PC-9 (cell line): ENCODE results near the gene RAB37. TPM values are rescaled to one million over a fixed set of nuclear protein-coding genes. Genes with fewer than 3 reads are reported as not detected.

Source experiments
- BruUV-seq: library from RNA; stranded (reverse); fragments of 400-500 nt; replicated peaks from 2 replicates; lab custom pipeline; 2021; lab: Mats Ljungman, UMichigan
- CTCF ChIA-PET: fragments of 300-600 bp; sonication (Branson Sonifier 250); formaldehyde crosslinking; loops from one replicate; lab custom pipeline; 2022; ENCODE audit warnings: antibody characterized with exemption; lab: Charles Lee
- POLR2A ChIA-PET: fragments of 300-600 bp; sonication (Branson Sonifier 250); formaldehyde crosslinking; loops from one replicate; lab custom pipeline; 2022; ENCODE audit warnings: antibody characterized with exemption; ENCODE audit not compliant: unreplicated experiment; lab: Charles Lee
- DNase-seq, 2 experiments: peaks; one replicate each; pipeline versions ENCODE4 v3.0.0 to v3.0.0-alpha.2; 2015 to 2022; ENCODE audit warnings: mixed read lengths in 1 of 2
- H2AFZ ChIP-seq: fragments of 200-600 bp; sonication (generic); 2 replicates; pipeline ENCODE4 v1.8.1; 2017; ENCODE audit warnings: antibody characterized with exemption
- H3F3A ChIP-seq: fragments of 200-600 bp; sonication (generic); 2 replicates; pipeline ENCODE4 v1.8.1; 2017; ENCODE audit warnings: antibody characterized with exemption, mild to moderate bottlenecking, low read depth; ENCODE audit not compliant: insufficient read depth
- H3K27ac ChIP-seq: fragments of 200-600 bp; sonication (generic); 2 replicates; pipeline ENCODE4 v1.6.1; 2016; ENCODE audit warnings: mixed run types
- H3K27me3 ChIP-seq: fragments of 200-600 bp; sonication (generic); 2 replicates; pipeline ENCODE4 v1.6.1; 2016; ENCODE audit warnings: low read depth, mixed run types; ENCODE audit not compliant: insufficient read depth
- H3K36me3 ChIP-seq: fragments of 200-600 bp; sonication (generic); 2 replicates; pipeline ENCODE4 v1.6.1; 2016; ENCODE audit warnings: low read depth, mixed run types
- H3K4me1 ChIP-seq: fragments of 200-600 bp; sonication (generic); replicated peaks from 2 replicates; pipeline ENCODE4 v1.6.1; 2016; ENCODE audit warnings: mixed run types; ENCODE audit not compliant: insufficient read depth
- H3K4me2 ChIP-seq: fragments of 200-600 bp; sonication (generic); 2 replicates; pipeline ENCODE4 v1.6.1; 2017; ENCODE audit warnings: mixed run types
- H3K4me3 ChIP-seq: fragments of 200-600 bp; sonication (generic); 2 replicates; pipeline ENCODE4 v1.6.1; 2016; ENCODE audit warnings: mixed run types
- H3K79me2 ChIP-seq: fragments of 200-600 bp; sonication (generic); 2 replicates; pipeline ENCODE4 v1.6.1; 2017; ENCODE audit warnings: low read depth, mixed run types
- H3K9me2 ChIP-seq: fragments of 200-600 bp; sonication (generic); 2 replicates; pipeline ENCODE4 v1.8.1; 2017; ENCODE audit warnings: mild to moderate bottlenecking; ENCODE audit not compliant: insufficient read depth
- H3K9me3 ChIP-seq: fragments of 200-600 bp; sonication (generic); 2 replicates; pipeline ENCODE4 v1.8.1; 2016; ENCODE audit warnings: low read depth; ENCODE audit not compliant: insufficient read depth
- H4K20me1 ChIP-seq: fragments of 200-600 bp; sonication (generic); 2 replicates; pipeline ENCODE4 v1.8.1; 2017; ENCODE audit not compliant: insufficient read depth
- EZH2 ChIP-seq: fragments of 200-600 bp; sonication (generic); IDR thresholded peaks from 2 replicates; pipeline ENCODE4 v1.8.0; 2017; ENCODE audit warnings: antibody characterized with exemption, low read depth
- intact Hi-C: fragments of 100-400 bp; cut with micrococcal nuclease; formaldehyde crosslinking; loops from one replicate; pipeline ENCODE4 v1.10.0; 2022; ENCODE audit not compliant: unreplicated experiment
- total RNA-seq: library from RNA; stranded (reverse); gene quantifications from 2 replicates; pipeline ENCODE4 v1.2.3, GENCODE V29; 2021
- TF ChIP-seq, protein P1 (sequence below): fragments of 200-600 bp; sonication (generic); conservative IDR thresholded peaks from 2 replicates; pipeline ENCODE4 v1.6.1; 2017; ENCODE audit warnings: mixed run types, antibody characterized with exemption, mild to moderate bottlenecking, moderate library complexity

The RAB37 gene
- total RNA-seq, 1 experiment from 2014 or later, result not detected

DNA sequence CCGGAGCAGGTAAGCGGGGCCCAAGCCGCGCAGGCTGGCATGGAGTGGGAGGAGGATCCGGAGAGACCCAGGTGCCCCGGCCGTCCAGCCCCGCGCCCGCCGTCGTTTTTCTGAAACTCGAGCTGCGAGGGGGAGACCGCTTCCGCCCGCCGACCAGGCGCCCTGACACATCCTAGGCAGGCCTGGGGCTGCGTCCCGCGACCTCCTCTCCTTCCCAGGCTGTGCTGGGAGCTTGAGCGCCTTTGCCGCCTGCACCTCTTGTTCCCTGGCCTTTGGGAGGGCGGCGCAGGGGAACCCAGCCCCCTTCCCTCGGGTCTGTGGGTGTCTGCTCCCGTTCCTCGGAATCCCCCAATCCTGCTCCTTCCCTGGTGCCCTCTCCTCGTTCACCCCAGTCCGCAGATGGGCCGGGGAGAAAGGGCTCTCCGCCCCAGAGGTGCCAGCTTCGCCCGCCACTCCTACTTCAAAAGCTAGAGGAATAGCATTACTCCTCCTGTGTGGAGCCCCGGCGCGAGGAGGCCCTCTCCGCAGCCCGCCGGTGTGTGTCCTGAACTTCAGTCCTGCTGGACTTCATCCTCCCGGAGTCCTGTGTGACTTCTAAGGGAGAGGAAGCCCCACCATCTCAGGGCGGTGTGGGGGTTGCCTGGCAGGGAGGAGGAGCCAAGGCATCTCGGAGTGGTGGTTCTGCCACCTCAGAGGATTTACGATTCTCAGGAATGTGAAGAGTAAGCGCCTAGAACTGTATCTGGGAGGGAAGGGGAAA, 12.4 kb downstream of the RAB37 start:
- no peak overlapping the region for H3K27ac ChIP-seq
- H3K9me3 ChIP-seq, result no peaks in the 10 kb centered on the region
- CTCF ChIA-PET, result interaction anchor here (1.5 kb wide), 1 partner anchor 21 kb away, joined by 4 read pairs; no protein-coding TSS in a partner anchor
- DNase-seq, result peak in 1 of 2 experiments; percentile 33
- peaks cover 9% of the 10 kb centered on the region; the same call in 1 of the 2 replicates for H3F3A ChIP-seq
- H3K4me2 ChIP-seq, result peak overlapping the region; percentile 97
- TF ChIP-seq EZH2, result no peak
- TF ChIP-seq, protein P1, sequence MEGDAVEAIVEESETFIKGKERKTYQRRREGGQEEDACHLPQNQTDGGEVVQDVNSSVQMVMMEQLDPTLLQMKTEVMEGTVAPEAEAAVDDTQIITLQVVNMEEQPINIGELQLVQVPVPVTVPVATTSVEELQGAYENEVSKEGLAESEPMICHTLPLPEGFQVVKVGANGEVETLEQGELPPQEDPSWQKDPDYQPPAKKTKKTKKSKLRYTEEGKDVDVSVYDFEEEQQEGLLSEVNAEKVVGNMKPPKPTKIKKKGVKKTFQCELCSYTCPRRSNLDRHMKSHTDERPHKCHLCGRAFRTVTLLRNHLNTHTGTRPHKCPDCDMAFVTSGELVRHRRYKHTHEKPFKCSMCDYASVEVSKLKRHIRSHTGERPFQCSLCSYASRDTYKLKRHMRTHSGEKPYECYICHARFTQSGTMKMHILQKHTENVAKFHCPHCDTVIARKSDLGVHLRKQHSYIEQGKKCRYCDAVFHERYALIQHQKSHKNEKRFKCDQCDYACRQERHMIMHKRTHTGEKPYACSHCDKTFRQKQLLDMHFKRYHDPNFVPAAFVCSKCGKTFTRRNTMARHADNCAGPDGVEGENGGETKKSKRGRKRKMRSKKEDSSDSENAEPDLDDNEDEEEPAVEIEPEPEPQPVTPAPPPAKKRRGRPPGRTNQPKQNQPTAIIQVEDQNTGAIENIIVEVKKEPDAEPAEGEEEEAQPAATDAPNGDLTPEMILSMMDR, result no peak
- no peaks in the 10 kb centered on the region for H3K9me2 ChIP-seq
- H4K20me1 ChIP-seq, result peaks cover 15% of the 10 kb centered on the region
- peak overlapping the region; percentile 99 for H3K4me3 ChIP-seq
- H3K4me1 ChIP-seq, result peaks cover 32% of the 10 kb centered on the region
- peaks cover 56% of the 10 kb centered on the region for H3K79me2 ChIP-seq
- peaks cover 5% of the 10 kb centered on the region; the same call in 1 of the 2 replicates for H3K36me3 ChIP-seq
- intact Hi-C loops, result loop anchor here (1.0 kb wide), 1 partner anchor 9 kb away; no protein-coding TSS in a partner anchor
- peak overlapping the region; percentile 94 for H2AFZ ChIP-seq
- BruUV-seq, result no TSS peak
- no peaks in the 10 kb centered on the region for H3K27me3 ChIP-seq
- POLR2A ChIA-PET, result interaction anchor here (0.6 to 1.2 kb wide), 4 partner anchors 10 to 355 kb away, joined by 5 to 7 read pairs (median 5); no protein-coding TSS in a partner anchor

GRCh38 chr17:74750039-74750326, 12.9 kb downstream of the RAB37 start:
- peak overlapping the region; percentile 97 for H3K4me2 ChIP-seq
- H2AFZ ChIP-seq, result peak overlapping the region; percentile 94; the same call in 1 of the 2 replicates
- TF ChIP-seq, protein P1, result no peak
- no peak for TF ChIP-seq EZH2
- intact Hi-C loops, result loop anchor here (1.0 kb wide), 1 partner anchor 8 kb away; no protein-coding TSS in a partner anchor
- H3K4me3 ChIP-seq, result peak overlapping the region; percentile 99
- no peak overlapping the region for H3K27ac ChIP-seq
- H3K4me1 ChIP-seq, result peaks cover 32% of the 10 kb centered on the region
- no peaks in the 10 kb centered on the region for H3K9me3 ChIP-seq
- CTCF ChIA-PET, result interaction anchor here (0.7 to 1.5 kb wide), 4 partner anchors 21 to 199 kb away, joined by 4 to 13 read pairs (median 8); no protein-coding TSS in a partner anchor
- H3K27me3 ChIP-seq, result no peaks in the 10 kb centered on the region
- H4K20me1 ChIP-seq, result peaks cover 15% of the 10 kb centered on the region
- no peaks in the 10 kb centered on the region for H3K9me2 ChIP-seq
- H3K36me3 ChIP-seq, result peaks cover 5% of the 10 kb centered on the region; the same call in 1 of the 2 replicates
- no peak for DNase-seq
- POLR2A ChIA-PET, result interaction anchor here (0.9 kb wide), 1 partner anchor 10 kb away, joined by 7 read pairs; no protein-coding TSS in a partner anchor
- BruUV-seq, result no TSS peak
- H3K79me2 ChIP-seq, result peaks cover 61% of the 10 kb centered on the region
- peaks cover 9% of the 10 kb centered on the region; the same call in 1 of the 2 replicates for H3F3A ChIP-seq

- TF ChIP-seq, protein P1, result no peak
- TF ChIP-seq EZH2, result no peak
- peak overlapping the region; percentile 97 for H3K4me2 ChIP-seq
- H3K79me2 ChIP-seq, result peaks cover 62% of the 10 kb centered on the region
- H3F3A ChIP-seq, result peaks cover 9% of the 10 kb centered on the region; the same call in 1 of the 2 replicates
- ChIA-PET POLR2A (interaction anchor here (0.9 kb wide), 1 partner anchor 9 kb away, joined by 7 read pairs; no protein-coding TSS in a partner anchor), CTCF (interaction anchor here (0.6 to 1.5 kb wide), 5 partner anchors 20 to 199 kb away, joined by 3 to 13 read pairs (median 7); no protein-coding TSS in a partner anchor)
- H4K20me1 ChIP-seq, result peaks cover 15% of the 10 kb centered on the region
- intact Hi-C loops, result loop anchor here (1.0 kb wide), 1 partner anchor 8 kb away; no protein-coding TSS in a partner anchor
- H3K36me3 ChIP-seq, result peaks cover 5% of the 10 kb centered on the region; the same call in 1 of the 2 replicates
- H3K9me2 ChIP-seq, result no peaks in the 10 kb centered on the region
- BruUV-seq, result no TSS peak
- H3K9me3 ChIP-seq, result no peaks in the 10 kb centered on the region
- peak; percentile 62 to 70 for DNase-seq
- H2AFZ ChIP-seq, result no peak overlapping the region
- H3K4me3 ChIP-seq, result peak overlapping the region; percentile 99
- no peak overlapping the region for H3K27ac ChIP-seq
- H3K27me3 ChIP-seq, result no peaks in the 10 kb centered on the region
- peaks cover 32% of the 10 kb centered on the region for H3K4me1 ChIP-seq
These were observed 13.4 kb downstream of the RAB37 start for GRCh38 chr17:74750327-74751069.
